Ectodermal cell (in vitro differentiated cells): ENCODE data around the gene BCL11A.

Experiments used
- H3K27ac ChIP-seq: 2 replicates; pipeline ENCODE4 v1.7.0; 2013; ENCODE audit warnings: mild to moderate bottlenecking, low read depth, low read length; ENCODE audit not compliant: insufficient read depth, poor library complexity, severe bottlenecking
- H3K27me3 ChIP-seq: 2 replicates; pipeline ENCODE4 v1.7.0; 2013; ENCODE audit warnings: mild to moderate bottlenecking, low read length; ENCODE audit not compliant: insufficient read depth, control insufficient read depth, poor library complexity, severe bottlenecking
- H3K36me3 ChIP-seq: one replicate; pipeline ENCODE4 v1.7.0; 2013; ENCODE audit warnings: low read length; ENCODE audit not compliant: control insufficient read depth, insufficient read depth
- H3K4me1 ChIP-seq: one replicate; pipeline ENCODE4 v1.7.0; 2013; ENCODE audit warnings: low read length; ENCODE audit not compliant: control insufficient read depth, insufficient read depth
- H3K4me3 ChIP-seq: 2 replicates; pipeline ENCODE4 v1.7.0; 2013; ENCODE audit warnings: low read depth, low read length, control low read depth; ENCODE audit not compliant: insufficient read depth
- H3K9me3 ChIP-seq: 2 replicates; pipeline ENCODE4 v1.7.0; 2013; ENCODE audit warnings: mild to moderate bottlenecking, low read length, moderate library complexity; ENCODE audit not compliant: control insufficient read depth
- WGBS, 2 experiments: methylation state at CpG; one replicate each; pipeline ENCODE4 v1.1.7; 2013; ENCODE audit warnings: missing lambda C conversion rate in 2 of 2; 5-methylcytosine and 5-hydroxymethylcytosine counted together

BCL11A gene

GRCh38 chr2:60560734-60561644, 7.5 kb upstream of the BCL11A start:
- WGBS, 2 experiments: 80 to 83% methylated on average over 5 of the region's 5 CpGs
- Histone ChIP-seq H3K9me3 (no peaks in the 10 kb centered on the region), H3K4me1 (peaks cover 15% of the 10 kb centered on the region), H3K4me3 (no peak overlapping the region), H3K27ac (no peak overlapping the region), H3K27me3 (peaks cover 28% of the 10 kb centered on the region), H3K36me3 (no peaks in the 10 kb centered on the region)

- H3K27me3 ChIP-seq: peaks cover 39% of the 10 kb centered on the region
- no peak overlapping the region for H3K4me3 ChIP-seq
- peaks cover 21% of the 10 kb centered on the region for H3K4me1 ChIP-seq
- no peaks in the 10 kb centered on the region for H3K9me3 ChIP-seq
- WGBS, 2 experiments: 83% methylated on average over 1 of the region's 1 CpG; no CpG with 5 or more reads in 1 of the 2 experiments
- no peak overlapping the region for H3K27ac ChIP-seq
- H3K36me3 ChIP-seq: no peaks in the 10 kb centered on the region
Observed at GRCh38 chr2:60559880-60560279, 6.4 kb upstream of the BCL11A start.

- 71 to 79% methylated on average over 2 of the region's 2 CpGs for WGBS, 2 experiments
- Histone ChIP-seq H3K27ac (no peak overlapping the region), H3K4me3 (no peak overlapping the region), H3K9me3 (no peaks in the 10 kb centered on the region), H3K36me3 (no peaks in the 10 kb centered on the region), H3K4me1 (peaks cover 21% of the 10 kb centered on the region), H3K27me3 (peaks cover 50% of the 10 kb centered on the region)
Observed at GRCh38 chr2:60558536-60558935, 5.1 kb upstream of the BCL11A start.

- Histone ChIP-seq H3K4me1 (peaks cover 21% of the 10 kb centered on the region), H3K27me3 (peaks cover 60% of the 10 kb centered on the region), H3K27ac (no peak overlapping the region), H3K9me3 (no peaks in the 10 kb centered on the region), H3K36me3 (no peaks in the 10 kb centered on the region), H3K4me3 (peak overlapping the region; percentile 27)
- 2% methylated on average over 12 of the region's 12 CpGs for WGBS, 2 experiments
Observed at GRCh38 chr2:60557486-60557864, 4.0 kb upstream of the BCL11A start.

- WGBS, 2 experiments: 0% methylated on average over 28 to 30 of the region's 31 CpGs
- no peak overlapping the region for H3K27ac ChIP-seq
- H3K4me3 ChIP-seq: peak overlapping the region; percentile 27
- H3K4me1 ChIP-seq: peaks cover 21% of the 10 kb centered on the region
- no peaks in the 10 kb centered on the region for H3K9me3 ChIP-seq
- H3K27me3 ChIP-seq: peaks cover 66% of the 10 kb centered on the region
- H3K36me3 ChIP-seq: no peaks in the 10 kb centered on the region
Observed at GRCh38 chr2:60556576-60557485, 3.4 kb upstream of the BCL11A start.

GRCh38 chr2:60556175-60556574, 2.7 kb upstream of the BCL11A start:
- H3K9me3 ChIP-seq: no peaks in the 10 kb centered on the region
- peaks cover 73% of the 10 kb centered on the region for H3K27me3 ChIP-seq
- WGBS, 2 experiments: 0% methylated on average over 2 to 4 of the region's 5 CpGs
- peaks cover 24% of the 10 kb centered on the region for H3K4me1 ChIP-seq
- H3K4me3 ChIP-seq: peak overlapping the region; percentile 27
- no peaks in the 10 kb centered on the region for H3K36me3 ChIP-seq
- H3K27ac ChIP-seq: no peak overlapping the region

- H3K36me3 ChIP-seq: no peaks in the 10 kb centered on the region
- H3K9me3 ChIP-seq: no peaks in the 10 kb centered on the region
- H3K4me1 ChIP-seq: peaks cover 26% of the 10 kb centered on the region
- H3K27me3 ChIP-seq: peaks cover 77% of the 10 kb centered on the region
- H3K27ac ChIP-seq: no peak overlapping the region
- 0% methylated on average over 5 of the region's 5 CpGs for WGBS, 2 experiments
- peak overlapping the region; percentile 50 for H3K4me3 ChIP-seq
Observed at GRCh38 chr2:60555783-60556139, 2.3 kb upstream of the BCL11A start.

GRCh38 chr2:60555066-60555782, 1.8 kb upstream of the BCL11A start:
- Histone ChIP-seq H3K27ac (no peak overlapping the region), H3K27me3 (peaks cover 81% of the 10 kb centered on the region), H3K4me1 (peaks cover 26% of the 10 kb centered on the region), H3K36me3 (no peaks in the 10 kb centered on the region), H3K9me3 (no peaks in the 10 kb centered on the region), H3K4me3 (peak overlapping the region; percentile 50)
- WGBS, 2 experiments: 0 to 1% methylated on average over 43 of the region's 43 CpGs

GRCh38 chr2:60554646-60555065, 1.2 kb upstream of the BCL11A start:
- Histone ChIP-seq H3K4me1 (peaks cover 26% of the 10 kb centered on the region), H3K27me3 (peaks cover 79% of the 10 kb centered on the region), H3K27ac (no peak overlapping the region), H3K4me3 (peak overlapping the region; percentile 50), H3K9me3 (no peaks in the 10 kb centered on the region), H3K36me3 (no peaks in the 10 kb centered on the region)
- WGBS, 2 experiments: 0% methylated on average over 28 of the region's 28 CpGs
